ENCODE measurements around the gene FERMT2.

FERMT2 gene

DNA sequence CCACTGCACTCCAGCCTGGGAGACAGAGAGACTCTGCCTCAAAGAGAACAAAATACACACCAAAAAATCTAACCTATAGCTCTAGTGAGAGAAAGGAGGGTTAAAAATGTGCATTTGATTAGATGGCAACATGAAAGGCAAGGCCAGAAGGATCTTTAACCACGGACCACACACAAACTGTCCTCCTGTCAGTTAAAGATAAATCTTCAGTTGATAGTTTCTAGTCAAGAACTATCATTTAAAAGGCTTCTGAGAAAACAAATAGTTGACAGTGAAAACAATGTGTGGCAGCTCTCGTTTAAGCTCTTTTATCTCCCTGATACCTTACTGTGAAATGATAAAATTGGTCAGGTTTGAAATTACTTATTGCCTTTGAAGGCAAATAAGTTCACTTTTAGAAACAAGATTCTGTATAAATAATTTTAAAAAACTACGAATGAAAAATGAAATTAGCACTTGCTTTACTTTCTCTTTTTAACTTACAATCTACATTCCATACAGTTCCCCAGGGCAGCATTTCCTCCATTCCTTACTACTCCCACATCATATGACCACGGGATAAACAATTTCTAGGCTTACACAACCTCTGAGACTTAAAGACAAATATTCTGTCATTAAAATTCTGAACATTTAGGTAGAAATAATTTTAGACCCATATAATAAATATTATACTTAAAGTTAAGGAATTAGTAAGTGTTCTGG lies 88.1 kb downstream of the FERMT2 start:
- DNase-seq (ENCODE audit: low read depth, low spot score) = no peak

GRCh38 chr14:52861403-52861802 lies 89.4 kb downstream of the FERMT2 start:
- no peak for DNase-seq (ENCODE audit: low read depth, low spot score)

DNA sequence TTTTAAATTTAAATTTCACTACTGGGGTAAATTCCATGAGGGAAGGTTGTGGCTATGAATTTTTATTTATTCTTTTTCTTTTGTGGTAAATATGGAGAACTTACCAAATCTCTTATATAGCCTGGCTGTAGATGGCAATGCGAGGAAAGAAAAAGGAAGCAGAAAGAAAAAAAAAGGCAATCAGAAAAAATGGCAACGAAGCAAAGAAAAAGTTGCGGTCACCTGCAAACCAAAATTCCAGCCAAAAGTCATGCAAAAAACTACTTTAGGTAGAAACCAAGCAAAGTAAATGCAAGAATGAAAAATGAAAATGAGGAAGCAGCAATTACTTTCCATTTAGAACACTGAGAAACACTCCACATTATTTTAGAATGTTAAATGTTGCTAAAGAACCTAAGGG lies 89.9 kb downstream of the FERMT2 start:
- DNase-seq (ENCODE audit: low read depth, low spot score) = no peak

GRCh38 chr14:52860209-52860608 lies 90.6 kb downstream of the FERMT2 start:
- no peak for DNase-seq (ENCODE audit: low read depth, low spot score)

GRCh38 chr14:52856139-52856538 lies 94.7 kb downstream of the FERMT2 start:
- no peak for DNase-seq (ENCODE audit: low read depth, low spot score)

GRCh38 chr14:52853522-52853854 lies 97.4 kb downstream of the FERMT2 start:
- DNase-seq (ENCODE audit: low read depth, low spot score) = no peak

DNA sequence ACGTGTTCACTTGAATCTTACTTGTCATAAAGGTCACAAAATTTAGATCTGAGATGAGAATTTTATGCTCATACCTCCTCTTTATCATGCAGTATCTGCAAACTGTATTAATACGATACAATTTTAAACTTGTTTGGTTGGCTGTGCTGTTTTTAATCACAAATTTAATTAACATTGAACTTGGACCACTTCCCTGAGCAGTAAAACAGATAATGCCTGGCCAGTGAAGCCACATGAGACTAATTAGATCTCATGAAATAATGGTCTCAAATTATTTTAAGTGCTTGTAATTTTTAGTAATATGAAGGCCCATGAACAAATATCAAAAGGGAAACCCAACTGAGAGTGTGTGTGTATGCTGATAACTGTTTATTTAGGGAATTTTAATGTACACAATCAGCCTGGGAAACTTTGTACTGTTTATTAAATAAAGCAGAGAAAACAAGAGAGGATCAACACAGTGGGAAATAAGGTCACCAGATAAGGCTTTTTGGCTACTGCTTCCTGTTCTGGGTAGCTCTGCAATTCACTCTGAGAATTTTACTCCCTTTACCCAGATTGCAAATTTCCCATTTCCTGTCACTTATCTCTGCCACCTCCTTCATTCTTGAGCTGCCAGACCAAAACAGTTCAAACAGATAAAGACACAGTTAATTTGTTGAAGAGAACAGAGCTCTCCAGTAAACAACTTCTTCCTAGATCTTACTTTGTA lies 97.9 kb downstream of the FERMT2 start:
- DNase-seq (ENCODE audit: low read depth, low spot score) = no peak

DNA sequence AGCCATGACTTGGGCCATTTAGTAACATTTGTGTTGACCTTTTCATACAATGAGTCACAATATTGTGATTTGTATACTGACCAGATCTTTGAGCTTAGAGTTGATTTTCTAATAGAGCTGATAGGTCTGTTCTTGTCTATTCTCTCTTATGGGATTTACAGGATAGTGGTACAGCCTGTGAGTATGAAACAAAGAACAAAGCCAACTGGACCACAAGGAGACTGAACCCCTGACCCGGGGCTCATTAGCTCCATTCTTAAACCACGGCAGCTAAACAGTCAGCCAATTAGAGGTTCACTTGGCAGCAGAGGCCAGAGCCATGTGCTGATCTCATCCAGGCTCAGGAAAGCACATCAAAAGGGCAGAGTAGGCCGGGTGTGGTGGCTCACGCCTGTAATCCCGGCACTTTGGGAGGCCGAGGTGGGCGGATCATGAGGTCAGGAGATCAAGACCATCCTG lies 100.4 kb downstream of the FERMT2 start:
- no peak for DNase-seq (ENCODE audit: low read depth, low spot score)

GRCh38 chr14:52848626-52849025 lies 102.2 kb downstream of the FERMT2 start:
- no peak for DNase-seq (ENCODE audit: low read depth, low spot score)

DNA sequence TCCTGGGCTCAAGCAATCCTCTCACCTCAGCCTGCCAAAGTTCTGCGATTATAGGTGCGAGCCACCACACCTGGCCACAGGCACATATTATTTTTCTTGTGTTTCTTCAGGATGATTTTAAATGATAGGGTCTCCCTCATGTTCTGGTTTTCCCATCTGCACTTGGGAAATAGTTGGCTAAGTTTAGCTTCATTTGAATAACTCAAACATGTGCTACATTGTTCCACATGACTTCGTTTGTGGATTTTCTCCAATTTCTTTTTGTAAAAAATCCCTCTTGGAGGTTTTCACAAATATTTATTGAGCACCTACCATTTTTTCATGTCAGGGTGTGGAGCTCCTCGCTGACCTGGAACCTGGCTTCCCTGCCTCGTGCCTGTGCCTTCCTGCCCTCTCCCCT lies 104.3 kb downstream of the FERMT2 start:
- DNase-seq (ENCODE audit: low read depth, low spot score) = no peak

- DNase-seq (ENCODE audit: low read depth, low spot score) = no peak
Measured at GRCh38 chr14:52845081-52845480, 105.8 kb downstream of the FERMT2 start.

DNA sequence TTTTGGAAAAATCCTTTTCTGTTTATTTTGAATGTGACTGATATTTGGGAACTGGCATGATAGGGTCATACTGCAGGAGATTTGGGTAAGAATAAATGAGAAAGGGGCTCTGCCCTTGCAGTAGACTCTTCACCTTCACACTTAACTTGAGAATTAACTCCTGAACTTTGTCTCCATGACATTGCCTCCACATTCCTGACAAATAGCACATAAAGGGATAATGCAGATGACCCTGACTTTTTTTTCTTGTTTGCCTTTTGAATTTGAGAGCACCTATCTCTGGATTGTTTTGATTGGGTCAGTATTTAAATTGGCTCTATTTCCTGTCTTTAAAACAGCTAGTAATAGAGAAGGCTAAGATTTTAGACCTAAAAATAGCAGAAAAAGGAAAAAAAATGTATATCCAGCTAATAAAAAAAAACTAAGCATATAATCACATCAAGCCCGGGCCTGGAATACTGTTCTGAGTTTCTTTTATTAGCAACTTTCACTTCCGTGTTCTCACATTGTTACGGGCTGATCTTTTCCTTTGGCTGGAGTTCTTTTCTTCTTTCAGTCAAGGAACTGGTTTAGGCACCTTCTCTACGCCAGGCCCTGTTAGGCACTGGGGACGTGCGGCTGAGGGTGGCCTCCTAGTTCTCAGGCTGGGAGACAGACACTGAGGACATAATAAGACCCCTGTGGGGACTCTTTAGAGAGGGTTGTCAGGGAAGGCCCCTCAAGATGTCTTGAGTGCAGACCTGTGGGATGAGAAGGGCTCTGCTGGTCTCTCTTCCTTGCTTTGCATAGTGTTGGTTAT lies 106.4 kb downstream of the FERMT2 start:
- DNase-seq (ENCODE audit: low read depth, low spot score) = no peak

GRCh38 chr14:52840877-52841276 lies 110.0 kb downstream of the FERMT2 start:
- DNase-seq (ENCODE audit: low read depth, low spot score) = no peak

DNA sequence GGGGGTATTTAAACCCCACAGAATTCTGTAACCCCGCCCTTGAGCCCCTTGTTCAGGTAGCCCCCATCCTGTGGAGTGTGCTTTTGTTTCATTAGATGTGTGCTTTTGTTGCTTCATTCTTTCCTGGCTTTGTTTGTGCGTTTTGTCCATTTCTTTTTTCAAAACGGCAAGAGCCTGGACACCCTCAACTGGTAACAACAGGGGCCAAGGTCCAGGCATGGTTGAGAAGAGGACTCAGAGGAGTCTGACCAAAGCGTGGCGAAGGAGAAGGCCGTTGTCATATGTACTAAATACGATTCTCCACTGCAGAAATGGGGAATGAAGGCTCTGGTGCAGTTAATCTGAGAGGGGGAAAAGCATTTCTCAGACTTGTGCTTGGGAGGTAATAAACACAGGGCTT lies 113.4 kb downstream of the FERMT2 start:
- no peak for DNase-seq (ENCODE audit: low read depth, low spot score)

DNA sequence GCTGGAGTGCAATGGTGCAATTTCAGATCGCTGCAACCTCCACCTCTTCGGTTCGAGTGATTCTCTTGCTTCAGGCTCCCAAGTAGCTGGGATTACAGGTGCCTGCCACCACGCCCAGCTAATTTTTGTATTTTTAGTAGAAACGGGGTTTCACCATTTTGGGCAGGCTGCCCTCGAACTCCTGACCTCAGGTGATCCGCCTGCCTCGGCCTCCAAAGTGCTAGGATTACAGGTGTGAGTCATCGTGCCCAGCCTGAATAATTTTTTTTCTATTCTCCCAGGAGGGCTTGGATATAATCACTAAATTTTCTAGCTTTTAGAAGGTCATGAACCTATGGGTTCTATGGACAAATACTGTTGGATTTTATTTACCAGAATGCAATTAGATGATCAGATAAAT lies 114.8 kb downstream of the FERMT2 start:
- DNase-seq (ENCODE audit: low read depth, low spot score) = no peak

DNA sequence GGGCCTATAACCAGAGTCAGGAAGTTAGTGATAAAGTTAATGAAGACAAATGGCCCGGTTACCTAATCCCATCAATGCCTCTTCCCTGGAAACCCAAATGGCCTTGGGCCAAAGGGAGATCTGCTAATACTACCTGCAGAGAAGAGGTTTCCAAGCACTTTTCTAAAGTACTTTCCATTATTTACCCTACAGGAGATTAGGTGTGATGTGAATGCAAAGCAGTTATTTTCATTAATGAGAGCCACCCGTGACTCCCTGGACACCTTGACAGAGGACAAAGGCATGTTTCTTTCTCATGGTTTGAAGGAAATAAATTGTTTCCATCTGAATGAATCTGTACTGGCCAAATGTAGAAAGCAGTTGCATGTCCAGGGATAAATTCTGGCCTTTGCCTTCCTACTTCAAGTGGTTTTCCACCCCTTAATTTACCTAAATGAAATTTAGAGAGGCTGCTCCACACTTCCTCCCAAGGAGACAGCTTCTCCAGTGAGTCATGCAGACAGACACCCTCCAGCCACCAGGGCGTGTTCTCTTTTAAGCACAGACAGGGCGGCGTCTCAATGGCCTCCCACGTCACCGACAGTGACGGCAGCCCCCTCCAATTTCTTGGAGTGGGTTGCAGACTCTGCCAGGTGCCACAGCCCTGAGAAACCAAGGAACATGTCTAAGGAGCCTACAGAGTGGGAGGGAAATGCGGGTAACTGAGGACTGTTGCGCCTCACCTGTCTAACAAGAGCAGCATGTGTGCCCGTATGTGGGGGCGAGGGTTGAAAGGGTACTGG lies 115.5 kb downstream of the FERMT2 start:
- DNase-seq (ENCODE audit: low read depth, low spot score) = no peak

DNA sequence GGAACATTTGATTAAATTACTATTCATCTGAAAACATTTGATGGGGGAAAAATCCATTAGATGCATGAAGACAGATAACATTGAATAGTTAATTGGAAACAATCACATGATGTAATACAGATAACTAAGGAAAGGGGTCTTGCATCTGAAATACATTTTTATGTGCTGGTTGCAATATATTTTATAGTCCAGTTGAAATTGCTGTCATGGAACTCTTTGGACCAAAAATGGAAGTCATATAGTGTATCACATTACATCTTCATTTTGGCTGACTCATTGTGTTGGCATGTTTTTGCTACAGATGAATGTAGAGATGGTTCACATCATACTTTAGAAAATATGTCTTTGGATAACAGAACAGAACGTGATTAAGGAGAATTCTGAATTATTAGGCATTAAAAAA lies 116.4 kb downstream of the FERMT2 start:
- DNase-seq (ENCODE audit: low read depth, low spot score) = no peak

DNA sequence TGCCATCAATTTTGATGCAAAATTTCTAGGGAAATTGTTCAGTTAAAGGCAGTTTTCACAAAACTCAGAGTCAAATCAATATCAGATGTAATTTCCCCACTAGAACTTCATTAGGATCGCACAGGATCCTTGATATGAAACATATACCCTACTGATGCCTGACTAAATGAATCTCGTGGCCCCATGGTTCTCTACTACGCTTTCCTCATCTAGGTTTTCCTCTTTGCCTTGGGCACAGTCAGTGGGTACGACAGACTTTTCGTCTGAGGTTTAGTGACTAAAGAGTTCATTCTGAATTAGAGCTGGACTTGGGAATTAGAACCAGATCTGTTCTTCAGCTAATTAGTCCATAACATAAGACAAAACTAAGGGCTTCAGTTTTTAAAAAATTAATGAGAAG lies 117.0 kb downstream of the FERMT2 start:
- no peak for DNase-seq (ENCODE audit: low read depth, low spot score)

GRCh38 chr14:52829527-52830185 lies 121.2 kb downstream of the FERMT2 start:
- DNase-seq (ENCODE audit: low read depth, low spot score) = no peak

- DNase-seq (ENCODE audit: low read depth, low spot score) = no peak
Measured at GRCh38 chr14:52827426-52827825, 123.4 kb downstream of the FERMT2 start.

GRCh38 chr14:52825085-52825484 lies 125.8 kb downstream of the FERMT2 start:
- no peak for DNase-seq (ENCODE audit: low read depth, low spot score)

Measured in activated CD4-positive, CD25-positive, alpha-beta regulatory T cell treated with anti-CD3 and anti-CD28 coated beads, Interleukin-2, amount 50 U/mL, for 16 hours (primary cell).